GM19468 (cell line): ENCODE data around the gene GGNBP2.

Source experiments
- ATAC-seq: cut with Tn5 transposase; IDR thresholded peaks from one replicate; pipeline ENCODE4 v1.9.1; 2021; ENCODE audit warnings: mild to moderate bottlenecking, moderate library complexity, moderate number of reproducible peaks; ENCODE audit not compliant: unreplicated experiment; ENCODE audit errors: extremely low read depth

Gene GGNBP2

DNA sequence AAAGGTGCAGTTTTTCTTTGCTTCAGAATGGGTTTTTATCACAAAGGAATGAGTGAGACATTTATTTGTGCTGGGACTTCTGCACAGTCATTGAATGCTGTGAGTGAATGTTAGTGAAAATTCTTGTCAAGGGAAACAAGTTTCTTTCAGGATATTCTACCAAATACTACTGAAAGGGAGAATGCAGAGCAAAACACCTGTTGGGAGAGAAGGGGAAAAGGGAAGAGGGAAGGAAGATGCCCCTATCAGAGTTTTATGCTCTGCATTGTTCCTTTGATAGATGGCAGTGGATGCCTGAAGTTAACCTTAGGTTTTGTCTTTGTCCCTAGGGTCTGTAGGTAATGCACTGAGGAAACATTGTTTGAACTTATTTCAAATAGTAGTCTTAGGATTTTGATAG lies 3.1 kb downstream of the GGNBP2 start:
- no peak for ATAC-seq

GRCh38 chr17:36550491-36551417 lies 6.0 kb downstream of the GGNBP2 start:
- ATAC-seq, result peak; percentile 12

DNA sequence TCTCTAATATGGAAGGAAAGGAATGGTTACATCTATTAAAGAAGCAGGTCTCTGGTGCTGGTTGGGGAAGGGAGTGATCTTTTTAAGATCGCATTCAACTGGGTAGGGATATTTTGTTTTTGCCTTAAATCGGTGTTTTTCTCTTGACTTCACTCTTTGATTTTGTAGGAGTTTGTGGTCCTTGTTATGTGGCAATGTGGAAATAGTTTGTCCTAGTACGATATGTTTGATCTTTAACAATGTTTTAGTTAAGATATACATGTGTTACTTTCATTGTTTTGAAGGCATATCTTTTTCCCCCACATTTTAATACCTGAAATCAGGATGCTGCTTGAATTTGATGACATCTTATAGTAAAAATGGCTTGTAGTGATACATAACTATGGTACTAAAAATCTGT lies 8.7 kb downstream of the GGNBP2 start:
- ATAC-seq, result no peak

GRCh38 chr17:36566081-36566480 lies 21.4 kb downstream of the GGNBP2 start:
- ATAC-seq, result no peak

GRCh38 chr17:36575028-36575427 lies 30.3 kb downstream of the GGNBP2 start:
- no peak for ATAC-seq

DNA sequence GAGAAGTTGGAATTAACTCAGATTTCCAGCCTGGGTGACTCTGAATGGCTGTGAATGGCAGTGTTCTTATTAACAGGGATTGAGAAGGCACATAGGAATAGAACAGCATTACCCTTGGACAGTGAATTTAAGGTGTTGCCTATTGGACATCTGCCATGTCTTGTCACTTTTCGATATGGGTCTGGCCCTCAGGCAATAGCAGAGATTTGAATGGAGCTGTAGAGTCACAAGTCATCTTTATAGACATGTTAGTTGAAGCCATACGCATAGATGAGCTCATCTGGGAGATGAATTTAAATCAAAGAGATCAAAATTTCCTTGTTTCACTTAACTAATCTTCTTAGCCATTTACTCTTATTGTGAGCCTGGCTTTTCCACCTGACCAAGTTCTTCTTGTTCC lies 32.1 kb downstream of the GGNBP2 start:
- no peak for ATAC-seq

- ATAC-seq, result no peak
These were observed 34.0 kb downstream of the GGNBP2 start for GRCh38 chr17:36578671-36579070.

- ATAC-seq, result no peak
These were observed 39.1 kb downstream of the GGNBP2 start for GRCh38 chr17:36583787-36584186.

DNA sequence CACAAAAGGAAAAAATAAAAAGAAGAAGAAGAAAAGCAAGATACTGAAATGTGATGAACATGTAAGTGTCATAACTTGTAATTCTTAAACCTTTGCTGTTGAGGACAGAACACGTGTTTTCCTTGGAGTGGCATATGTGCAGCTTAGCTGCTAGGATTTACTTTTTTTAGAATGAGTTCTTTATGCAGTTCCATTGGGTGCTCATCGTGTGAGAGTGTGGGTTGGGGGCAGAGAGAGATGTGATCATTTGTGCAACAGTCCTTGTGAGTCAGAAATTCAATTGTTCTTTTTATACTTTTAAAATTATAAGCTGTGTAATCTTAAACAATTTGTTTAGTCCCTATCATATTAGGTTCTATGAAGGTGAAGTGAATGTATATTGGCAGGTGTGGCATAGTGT lies 41.4 kb downstream of the GGNBP2 start:
- no peak for ATAC-seq

DNA sequence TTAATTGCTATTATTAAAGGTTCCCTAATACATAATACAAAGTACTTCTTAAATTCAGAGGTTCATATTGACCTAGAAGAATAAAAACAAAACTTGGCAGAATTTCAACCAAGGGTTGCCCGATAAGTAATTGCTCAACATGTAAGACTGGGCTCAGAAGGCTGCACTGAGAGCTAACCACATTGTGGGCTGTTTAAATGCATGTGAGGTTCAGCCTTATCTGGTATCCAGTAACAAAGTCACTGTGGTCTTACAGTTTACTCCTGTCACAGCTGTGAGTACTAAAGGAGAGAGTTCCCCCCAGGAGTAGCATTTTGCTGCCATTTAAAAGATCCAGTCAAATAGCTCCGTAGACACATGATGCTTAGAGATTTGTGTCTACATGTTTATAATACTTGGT lies 45.4 kb downstream of the GGNBP2 start:
- ATAC-seq, result no peak

GRCh38 chr17:36591434-36592315 lies 47.0 kb downstream of the GGNBP2 start, which contains the start of gene DHRS11:
Gene DHRS11, plus strand, starts transcription at chr17:36591879. Its CDS starts 131 bp downstream, at chr17:36592010.
- peak; percentile 37 for ATAC-seq

GRCh38 chr17:36592316-36592715 lies 47.6 kb downstream of the GGNBP2 start:
- no peak for ATAC-seq

DNA sequence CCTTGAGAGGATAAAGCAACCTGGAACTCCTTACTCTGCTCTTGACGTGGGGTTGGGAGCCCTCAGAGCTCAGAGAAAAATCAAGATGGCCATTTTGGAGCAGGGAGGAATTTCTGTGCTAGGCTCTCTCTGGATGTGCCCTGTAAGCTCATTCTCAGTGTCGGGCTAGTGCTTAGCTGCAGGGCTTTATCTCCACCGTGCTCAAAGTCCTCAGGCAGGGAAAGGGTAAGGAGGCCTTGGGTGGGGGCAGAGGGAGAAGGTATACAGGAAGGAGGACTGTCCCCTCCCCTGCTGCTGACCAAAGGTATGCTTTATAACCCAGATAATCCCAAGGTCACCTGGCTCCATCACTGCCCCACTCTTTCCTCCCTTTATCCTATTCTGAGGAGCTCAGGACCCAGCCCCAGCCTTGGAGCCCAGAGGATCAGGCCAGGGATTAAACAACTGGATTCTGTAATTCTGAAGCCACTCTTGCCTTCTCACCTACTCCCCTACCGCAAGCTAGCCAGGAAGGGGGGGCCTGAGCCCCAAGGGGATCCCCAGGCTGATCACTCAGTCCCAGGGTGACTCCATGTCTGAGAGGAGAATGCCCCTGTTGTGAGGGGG lies 48.1 kb downstream of the GGNBP2 start:
- no peak for ATAC-seq

GRCh38 chr17:36593656-36594316 lies 49.1 kb downstream of the GGNBP2 start:
- ATAC-seq, result no peak

GRCh38 chr17:36594626-36595401 lies 50.1 kb downstream of the GGNBP2 start:
- ATAC-seq, result no peak

DNA sequence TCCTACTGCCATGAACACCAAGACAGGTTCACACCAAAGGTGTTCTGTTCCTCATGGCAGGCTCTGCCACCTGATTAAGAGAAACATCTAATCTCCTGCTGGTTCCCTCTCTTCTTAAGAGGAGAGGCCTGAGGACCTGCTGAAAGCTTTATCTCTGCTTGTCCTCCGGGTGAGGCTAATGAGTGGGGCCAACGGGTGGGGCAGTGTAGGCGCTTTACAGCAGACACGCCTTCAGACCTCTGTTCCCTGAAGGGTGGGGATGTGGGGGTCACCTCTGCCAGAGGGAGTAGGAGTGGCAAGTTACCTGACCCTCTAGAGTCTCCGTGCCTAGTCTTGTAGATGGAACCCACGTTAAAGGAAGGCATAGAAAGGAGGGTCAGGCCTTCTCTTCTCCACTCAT lies 52.5 kb downstream of the GGNBP2 start:
- no peak for ATAC-seq

GRCh38 chr17:36597866-36598777 lies 53.4 kb downstream of the GGNBP2 start:
- no peak for ATAC-seq

GRCh38 chr17:36598951-36599401 lies 54.3 kb downstream of the GGNBP2 start:
- no peak for ATAC-seq
